ENCODE measurements around the gene GRIK4. TPM values are rescaled to one million over a fixed set of nuclear protein-coding genes. Genes with fewer than 3 reads are reported as not detected.

GRIK4 gene
- total and polyA plus RNA-seq, 2 donors (not counting 3 experiments of a cell fraction or from before 2014, with no cell fraction given), result 0.81 to 1.6 TPM

- Histone ChIP-seq H3K9me3 (replicated peaks; ENCODE audit: control insufficient read depth, insufficient read depth, low read length) (no peaks in the 10 kb centered on the region), H3K9ac (replicated peaks; ENCODE audit: extremely low read depth, insufficient read depth, low read length) (no peak overlapping the region), H4K20me1 (replicated peaks; ENCODE audit: control insufficient read depth, extremely low read depth, insufficient read depth, low read length) (no peaks in the 10 kb centered on the region), H3K4me2 (ENCODE audit: insufficient read depth, low read length) (no peak overlapping the region), H3K4me3 (replicated peaks in 1 of 3; ENCODE audit: insufficient read depth in 1 of 3, low read depth in 1 of 3, low read length in 3 of 3) (no peak overlapping the region), H3K27me3 (ENCODE audit: control insufficient read depth in 2 of 2, insufficient read depth in 2 of 2, low read length in 2 of 2) (peaks cover 0 to 2% of the 10 kb centered on the region in 2 experiments), H3K4me1 (ENCODE audit: control insufficient read depth, extremely low read depth, insufficient read depth, low read length) (peaks cover 4% of the 10 kb centered on the region), H2AFZ (ENCODE audit: low read depth, low read length) (no peak overlapping the region), H3K36me3 (ENCODE audit: control insufficient read depth in 2 of 2, extremely low read depth in 1 of 2, insufficient read depth in 2 of 2, low read length in 2 of 2) (no peaks in the 10 kb centered on the region), H3K27ac (ENCODE audit: insufficient read depth, low read depth, low read length) (no peak overlapping the region), H3K9me1 (replicated peaks; ENCODE audit: control insufficient read depth, extremely low read depth, insufficient read depth, low read length) (no peaks in the 10 kb centered on the region), H3K79me2 (ENCODE audit: control insufficient read depth, insufficient read depth, low read length) (no peaks in the 10 kb centered on the region)
- BruUV-seq (replicated peaks), result no TSS peak
- CTCF ChIA-PET, result interaction anchor here (0.7 to 2.7 kb wide), 5 partner anchors 23 to 677 kb away, joined by 3 to 10 read pairs (median 4); no protein-coding TSS in a partner anchor
- no peak for FAIRE-seq
- dilution Hi-C loops (cut with MboI; ENCODE audit: extremely low pct_ligation_motif_present, low sequenced_read_pairs), result no loop called here
- intact Hi-C loops (cut with micrococcal nuclease), result no loop called here
- no peak for DNase-seq (ENCODE audit: low read depth, low spot score)
- POLR2A ChIA-PET, result no interaction called here
- TF ChIP-seq GATA2 (IDR thresholded peaks at IDR 0.05; ENCODE audit: insufficient read depth, insufficient read length, low read depth, low read length) (no peak), POLR2AphosphoS5 (IDR thresholded peaks at IDR 0.05; ENCODE audit: insufficient read depth, low read depth, low read length) (no peak), EZH2 (IDR thresholded peaks at IDR 0.05; ENCODE audit: borderline replicate concordance, low read depth, low read length, severe bottlenecking) (no peak), POLR2A (IDR thresholded peaks at IDR 0.05; ENCODE audit: low read depth, low read length) (no peak), MYC (IDR thresholded peaks at IDR 0.05; ENCODE audit: low read depth, low read length) (no peak), JUN (IDR thresholded peaks at IDR 0.05; ENCODE audit: borderline replicate concordance, insufficient read depth, insufficient read length, low read depth) (no peak), CTCF (IDR thresholded peaks at IDR 0.05; ENCODE audit: extremely low read depth in 1 of 2, insufficient read depth in 1 of 2, low read depth in 1 of 2, low read length in 2 of 2) (no peak), MAX (IDR thresholded peaks at IDR 0.05; ENCODE audit: insufficient read depth, insufficient read length) (no peak), FOS (IDR thresholded peaks at IDR 0.05; ENCODE audit: borderline replicate concordance, insufficient read depth, low read length) (no peak)
Observed at GRCh38 chr11:120517801-120518291, 6.3 kb downstream of the GRIK4 start.
